Left lung (tissue), 10 donors: ENCODE results near the gene ZNFX1. TPM values are rescaled to one million over a fixed set of nuclear protein-coding genes. Genes with fewer than 3 reads are reported as not detected.

ENCODE experiments used
- ATAC-seq: fragments of 200-7000 bp; cut with Tn5 transposase; one replicate; pipeline ENCODE4 v1.9.1; 2020; ENCODE audit warnings: moderate library complexity
- DNase-seq, 4 donors: peaks; one replicate each; pipeline ENCODE4 v3.0.0-alpha.2; 2013 to 2020
- H3K27ac ChIP-seq, 2 donors: fragments of 200-600 bp; sonication (generic) in 1 of 2; one replicate each; pipeline versions ENCODE4 v1.5.0 to v1.8.0; 2020 to 2021
- H3K27me3 ChIP-seq, 2 donors: fragments of 200-600 bp; sonication (generic) in 1 of 2; one replicate each; pipeline versions ENCODE4 v1.5.0 to v1.8.0; 2020 to 2021
- H3K36me3 ChIP-seq, 2 donors: fragments of 200-600 bp; sonication (generic) in 1 of 2; one replicate each; pipeline versions ENCODE4 v1.5.0 to v1.8.0; 2020 to 2021
- H3K4me1 ChIP-seq, 2 donors: fragments of 200-600 bp; one replicate each; pipeline ENCODE4 v1.8.0; 2021
- H3K4me3 ChIP-seq, 2 donors: fragments of 200-600 bp; sonication (generic) in 1 of 2; one replicate each; pipeline versions ENCODE4 v1.5.0 to v1.8.0; 2020 to 2021; ENCODE audit warnings: mild to moderate bottlenecking in 1 of 2
- H3K9me3 ChIP-seq, 2 donors: fragments of 200-600 bp; sonication (generic) in 1 of 2; one replicate each; pipeline versions ENCODE4 v1.5.0 to v1.8.0; 2020 to 2021
- CTCF ChIP-seq, 2 donors: fragments of 200-600 bp; sonication (generic) in 1 of 2; IDR thresholded peaks; one replicate each; pipeline versions ENCODE4 v1.5.0 to v1.8.0; 2021; ENCODE audit warnings: antibody characterized with exemption in 2 of 2
- intact Hi-C, 2 donors: fragments of 100-400 bp; cut with DNase I; formaldehyde crosslinking; loops; one replicate each; pipeline versions ENCODE4 v1.11.2 to v1.14.2; 2022
- polyA plus RNA-seq, 6 donors: library from polyadenylated mRNA; unstranded; fragments of 120-200 nt; gene quantifications; one replicate each; pipeline ENCODE4 v1.2.1, GENCODE V29; 2013; ENCODE audit not compliant: insufficient read length in 6 of 6
- total RNA-seq, 2 donors: library from RNA; stranded (reverse); fragmentation: NEBNext Ultra II Directional; extraction: Animal tissue kit (Norgen Biotek cat#: 25700); gene quantifications; one replicate each; pipeline ENCODE4 v1.2.1, GENCODE V29; 2021
- donor health status: DM: no; HTN: yes; CAD: no.
- donor health status: DM: no; HTN: no; CAD: no.

Gene ZNFX1
- total and polyA plus RNA-seq, 8 donors, result 15.5 to 41.0 (median 16.6) TPM

- TF ChIP-seq CTCF (IDR thresholded peaks at IDR 0.05), result no peak
- no peak for ATAC-seq
- H3K27ac ChIP-seq, result no peak overlapping the region
- DNase-seq, result no peak
- intact Hi-C loops, result no loop called here
- no peak overlapping the region for H3K4me3 ChIP-seq
- no peaks in the 10 kb centered on the region for H3K27me3 ChIP-seq
- H3K36me3 ChIP-seq, result peaks cover 0 to 74% of the 10 kb centered on the region in 2 donors
- peaks cover 0 to 20% of the 10 kb centered on the region in 2 donors for H3K4me1 ChIP-seq
- H3K9me3 ChIP-seq, result peaks cover 0 to 6% of the 10 kb centered on the region in 2 donors
Measured at GRCh38 chr20:49292010-49292409, 14.2 kb upstream of the ZNFX1 start.

GRCh38 chr20:49291200-49291599, 13.3 kb upstream of the ZNFX1 start:
- intact Hi-C loops, result no loop called here
- peaks cover 4 to 14% of the 10 kb centered on the region in 2 donors for H3K9me3 ChIP-seq
- H3K36me3 ChIP-seq, result peaks cover 5 to 80% of the 10 kb centered on the region in 2 donors
- no peak for DNase-seq
- ATAC-seq, result no peak
- peaks cover 3 to 28% of the 10 kb centered on the region in 2 donors for H3K4me1 ChIP-seq
- H3K27me3 ChIP-seq, result no peaks in the 10 kb centered on the region
- TF ChIP-seq CTCF (IDR thresholded peaks at IDR 0.05), result no peak
- no peak overlapping the region for H3K27ac ChIP-seq
- H3K4me3 ChIP-seq, result no peak overlapping the region

- Histone ChIP-seq H3K4me1 (peaks cover 3 to 33% of the 10 kb centered on the region in 2 donors), H3K27ac (no peak overlapping the region), H3K4me3 (no peak overlapping the region), H3K36me3 (peaks cover 9 to 80% of the 10 kb centered on the region in 2 donors), H3K9me3 (peaks cover 5 to 19% of the 10 kb centered on the region in 2 donors), H3K27me3 (no peaks in the 10 kb centered on the region)
- intact Hi-C loops, result no loop called here
- DNase-seq, result no peak
- no peak for TF ChIP-seq CTCF (IDR thresholded peaks at IDR 0.05)
- no peak for ATAC-seq
Measured at GRCh38 chr20:49290608-49291191, 12.8 kb upstream of the ZNFX1 start.

- Histone ChIP-seq H3K4me3 (no peak overlapping the region), H3K36me3 (peaks cover 9 to 92% of the 10 kb centered on the region in 2 donors), H3K9me3 (peaks cover 5 to 29% of the 10 kb centered on the region in 2 donors), H3K4me1 (peaks cover 3 to 40% of the 10 kb centered on the region in 2 donors), H3K27ac (peak overlapping the region in 1 of 2 donors; percentile 33), H3K27me3 (no peaks in the 10 kb centered on the region)
- DNase-seq (peak in 2 of 4 donors; percentile 38 to 81), ATAC-seq (peak; percentile 80)
- TF ChIP-seq CTCF (IDR thresholded peaks at IDR 0.05), result no peak
- intact Hi-C loops, result no loop called here
Measured at GRCh38 chr20:49288784-49289696, 11.2 kb upstream of the ZNFX1 start.

- Histone ChIP-seq H3K4me1 (peaks cover 7 to 47% of the 10 kb centered on the region in 2 donors), H3K9me3 (peaks cover 5 to 29% of the 10 kb centered on the region in 2 donors), H3K4me3 (no peak overlapping the region), H3K27me3 (no peaks in the 10 kb centered on the region), H3K36me3 (peaks cover 9 to 99% of the 10 kb centered on the region in 2 donors), H3K27ac (peak overlapping the region; percentile 33 to 75)
- DNase-seq (no peak), ATAC-seq (peak; percentile 6)
- intact Hi-C loops, result no loop called here
- no peak for TF ChIP-seq CTCF (IDR thresholded peaks at IDR 0.05)
Measured at GRCh38 chr20:49288250-49288751, 10.4 kb upstream of the ZNFX1 start.
